PFSK-1 (cell line): ENCODE results near the gene CPLX1.

Source experiments
- POLR2AphosphoS5 ChIP-seq: IDR thresholded peaks from 2 replicates; pipeline ENCODE4 v1.6.1; 2012; ENCODE audit warnings: low read depth, mild to moderate bottlenecking, control low read depth, low read length, moderate library complexity
- REST ChIP-seq, 2 experiments: IDR thresholded peaks; 2 replicates each; pipeline versions ENCODE4 v1.6.1 to v1.8.0; 2011 to 2012; ENCODE audit warnings: low read depth in 2 of 2, low read length in 2 of 2, control low read depth in 1 of 2, inconsistent platforms in 1 of 2, mild to moderate bottlenecking in 1 of 2, moderate library complexity in 1 of 2; ENCODE audit not compliant: insufficient read depth in 1 of 2
- SIN3A ChIP-seq: IDR thresholded peaks from 2 replicates; pipeline ENCODE4 v1.6.1; 2012; ENCODE audit warnings: mild to moderate bottlenecking, low read length, moderate library complexity, borderline replicate concordance; ENCODE audit not compliant: insufficient read depth
- TAF1 ChIP-seq: IDR thresholded peaks from 2 replicates; pipeline ENCODE4 v1.6.1; 2012; ENCODE audit warnings: low read length, control low read depth, borderline replicate concordance; ENCODE audit not compliant: insufficient read depth

- TF ChIP-seq REST (IDR thresholded peaks at IDR 0.05; ENCODE audit: insufficient read depth in 1 of 2, low read depth in 2 of 2, low read length in 2 of 2) (no peak), POLR2AphosphoS5 (no peak), TAF1 (no peak), SIN3A (no peak)
Observed at GRCh38 chr4:826508-827208, 729 bp upstream of the CPLX1 start.
